GM23248 (cell line): Measurements from ENCODE around the gene RGS9. TPM values are rescaled to one million over a fixed set of nuclear protein-coding genes. Genes with fewer than 3 reads are reported as not detected.

Source experiments
- DNase-seq: peaks from one replicate; pipeline ENCODE4 v3.0.0-alpha.2; 2015
- H2AFZ ChIP-seq: fragments of 200-600 bp; sonication (generic); 2 replicates; pipeline ENCODE4 v1.6.1; 2016; ENCODE audit warnings: antibody characterized with exemption
- H3F3A ChIP-seq: fragments of 200-600 bp; sonication (generic); 2 replicates; pipeline ENCODE4 v1.6.1; 2016; ENCODE audit warnings: mild to moderate bottlenecking, antibody characterized with exemption, mixed run types; ENCODE audit not compliant: insufficient read depth
- H3K27ac ChIP-seq: fragments of 200-600 bp; sonication (generic); 2 replicates; pipeline ENCODE4 v1.5.1; 2016; ENCODE audit warnings: mild to moderate bottlenecking
- H3K27me3 ChIP-seq: fragments of 200-600 bp; sonication (generic); replicated peaks from 2 replicates; pipeline ENCODE4 v1.6.1; 2016; ENCODE audit warnings: mild to moderate bottlenecking; ENCODE audit not compliant: insufficient read depth
- H3K36me3 ChIP-seq: fragments of 200-600 bp; sonication (generic); 2 replicates; pipeline ENCODE4 v1.6.1; 2016; ENCODE audit warnings: low read depth, mild to moderate bottlenecking
- H3K4me1 ChIP-seq: fragments of 200-600 bp; sonication (generic); 2 replicates; pipeline ENCODE4 v1.6.1; 2016; ENCODE audit warnings: mild to moderate bottlenecking; ENCODE audit not compliant: insufficient read depth
- H3K4me2 ChIP-seq: fragments of 200-600 bp; sonication (generic); one replicate; pipeline ENCODE4 v1.6.1; 2016; ENCODE audit warnings: mild to moderate bottlenecking; ENCODE audit not compliant: unreplicated experiment
- H3K4me3 ChIP-seq: fragments of 200-600 bp; sonication (generic); 2 replicates; pipeline ENCODE4 v1.5.1; 2016; ENCODE audit warnings: mild to moderate bottlenecking
- H3K79me2 ChIP-seq: fragments of 200-600 bp; sonication (generic); 2 replicates; pipeline ENCODE4 v1.6.1; 2016; ENCODE audit warnings: mild to moderate bottlenecking; ENCODE audit not compliant: insufficient read depth
- H3K9ac ChIP-seq: fragments of 200-600 bp; sonication (generic); 2 replicates; pipeline ENCODE4 v1.6.1; 2016; ENCODE audit warnings: mild to moderate bottlenecking
- H3K9me2 ChIP-seq: fragments of 200-600 bp; sonication (generic); 2 replicates; pipeline ENCODE4 v1.6.1; 2016; ENCODE audit warnings: mixed run types, mild to moderate bottlenecking, moderate library complexity; ENCODE audit not compliant: insufficient read depth
- H3K9me3 ChIP-seq: fragments of 200-600 bp; sonication (generic); one replicate; pipeline ENCODE4 v1.6.1; 2017; ENCODE audit warnings: low read depth
- H4K20me1 ChIP-seq: fragments of 200-600 bp; sonication (generic); 2 replicates; pipeline ENCODE4 v1.6.0; 2016; ENCODE audit not compliant: insufficient read depth
- EZH2 ChIP-seq: fragments of 200-600 bp; sonication (generic); IDR thresholded peaks from 2 replicates; pipeline ENCODE4 v1.6.1; 2018; ENCODE audit warnings: antibody characterized with exemption, mild to moderate bottlenecking; ENCODE audit not compliant: insufficient read depth, poor library complexity, severe bottlenecking
- EZH2phosphoT487 ChIP-seq: fragments of 200-600 bp; sonication (generic); IDR thresholded peaks from 2 replicates; pipeline ENCODE4 v1.6.1; 2018; ENCODE audit warnings: antibody characterized with exemption, moderate library complexity, mild to moderate bottlenecking, low read depth; ENCODE audit not compliant: insufficient read depth
- WGBS, 2 experiments: methylation state at CpG; one replicate each; pipeline ENCODE4 v1.1.6; 2015 to 2017; ENCODE audit warnings: low lambda C conversion rate in 2 of 2, low coverage in 1 of 2; ENCODE audit errors: missing lambda C conversion rate in 2 of 2; 5-methylcytosine and 5-hydroxymethylcytosine counted together
- in situ Hi-C: fragments of 300-500 bp; cut with MboI; formaldehyde crosslinking; loops from 2 replicates; pipeline ENCODE4 v1.15.0; 2020
- polyA plus RNA-seq: library from polyadenylated mRNA; unstranded; fragments of >200 nt; fragmentation: Nextera tagmentation; extraction: Ambion mirVana; gene quantifications from 2 replicates; pipeline ENCODE4 v1.2.1, GENCODE V29; 2016
- small RNA-seq: library from RNA; depleted of rRNA; stranded (forward); fragments of <200 nt; gene quantifications from one replicate; pipeline ENCODE3, GENCODE V24; 2014; ENCODE audit warnings: low read depth, low replicate concordance
- total RNA-seq: library from RNA; depleted of rRNA; stranded (reverse); fragments of >200 nt; shearing (Covaris generic); gene quantifications from 2 replicates; pipeline ENCODE4 v1.2.3, GENCODE V29; 2014; rRNA removed

The RGS9 gene
- total and polyA plus RNA-seq, 2 experiments from 2014 or later: 0.43 TPM; not detected in 1

DNA sequence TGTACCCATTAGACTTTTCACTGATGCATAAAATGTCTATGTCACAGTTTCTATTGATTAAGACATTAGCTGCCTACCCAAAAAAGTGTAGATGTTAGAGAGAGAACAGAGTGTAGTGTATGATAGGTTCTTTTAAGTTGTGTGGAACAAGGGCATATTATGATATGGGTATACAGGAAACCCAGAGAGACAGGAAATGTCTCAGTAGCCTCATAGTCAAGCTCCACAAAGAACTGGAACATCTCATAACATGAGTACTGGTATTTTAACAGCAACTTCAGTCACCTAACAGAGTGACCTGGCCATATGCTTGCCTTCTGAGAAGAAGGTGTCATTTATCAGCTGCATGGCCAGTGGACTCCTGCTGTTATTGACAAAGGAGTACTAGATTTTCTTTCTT is 128.1 kb downstream of the RGS9 start:
- Histone ChIP-seq H3K36me3 (no peaks in the 10 kb centered on the region), H3K4me1 (peaks cover 33% of the 10 kb centered on the region), H3K9ac (no peak overlapping the region), H3K9me3 (no peaks in the 10 kb centered on the region), H3F3A (peaks cover 20% of the 10 kb centered on the region), H3K27ac (no peak overlapping the region), H3K4me2 (no peak overlapping the region), H3K27me3 (no peaks in the 10 kb centered on the region), H3K9me2 (no peaks in the 10 kb centered on the region), H3K4me3 (no peak overlapping the region), H2AFZ (no peak overlapping the region), H3K79me2 (no peaks in the 10 kb centered on the region), H4K20me1 (no peaks in the 10 kb centered on the region)
- in situ Hi-C loops: loop anchor here (25.0 kb wide), 1 partner anchor 1422 kb away; no protein-coding TSS in a partner anchor
- TF ChIP-seq EZH2 (no peak), EZH2phosphoT487 (no peak)
- no peak for DNase-seq

DNA sequence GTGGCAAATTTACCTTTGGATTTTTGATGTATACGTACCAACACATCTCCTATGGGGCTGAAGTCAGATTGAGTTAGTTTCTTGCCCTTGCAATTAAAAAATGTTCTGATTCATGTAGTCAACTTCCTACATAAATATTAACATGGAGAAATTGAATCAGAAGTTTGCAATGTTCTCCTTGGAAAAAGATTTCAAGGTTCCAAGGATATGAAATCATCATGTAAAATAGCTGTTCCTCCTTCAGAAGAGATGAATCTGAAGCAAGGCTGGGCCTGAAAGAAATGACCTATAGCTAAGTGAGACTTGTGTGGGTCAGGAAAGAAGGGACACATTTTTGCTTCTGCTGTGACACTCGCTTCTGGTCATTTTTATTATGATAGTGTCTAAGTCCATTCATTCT is 131.7 kb downstream of the RGS9 start:
- H3K27me3 ChIP-seq: no peaks in the 10 kb centered on the region
- no peaks in the 10 kb centered on the region for H3K36me3 ChIP-seq
- peaks cover 12% of the 10 kb centered on the region for H3F3A ChIP-seq
- H3K27ac ChIP-seq: peak overlapping the region; percentile 10
- H3K4me1 ChIP-seq: peaks cover 19% of the 10 kb centered on the region
- H3K9me2 ChIP-seq: no peaks in the 10 kb centered on the region
- peak overlapping the region; percentile 6 for H3K4me2 ChIP-seq
- no peaks in the 10 kb centered on the region for H3K79me2 ChIP-seq
- H4K20me1 ChIP-seq: no peaks in the 10 kb centered on the region
- H3K9me3 ChIP-seq: no peaks in the 10 kb centered on the region
- H3K9ac ChIP-seq: no peak overlapping the region
- WGBS, 2 experiments: 91 to 96% methylated on average over 2 of the region's 2 CpGs
- H3K4me3 ChIP-seq: no peak overlapping the region
- TF ChIP-seq EZH2phosphoT487 (no peak), EZH2 (no peak)
- peak; percentile 75 for DNase-seq
- in situ Hi-C loops: loop anchor here (25.0 kb wide), 1 partner anchor 1418 kb away; no protein-coding TSS in a partner anchor
- H2AFZ ChIP-seq: no peak overlapping the region

DNA sequence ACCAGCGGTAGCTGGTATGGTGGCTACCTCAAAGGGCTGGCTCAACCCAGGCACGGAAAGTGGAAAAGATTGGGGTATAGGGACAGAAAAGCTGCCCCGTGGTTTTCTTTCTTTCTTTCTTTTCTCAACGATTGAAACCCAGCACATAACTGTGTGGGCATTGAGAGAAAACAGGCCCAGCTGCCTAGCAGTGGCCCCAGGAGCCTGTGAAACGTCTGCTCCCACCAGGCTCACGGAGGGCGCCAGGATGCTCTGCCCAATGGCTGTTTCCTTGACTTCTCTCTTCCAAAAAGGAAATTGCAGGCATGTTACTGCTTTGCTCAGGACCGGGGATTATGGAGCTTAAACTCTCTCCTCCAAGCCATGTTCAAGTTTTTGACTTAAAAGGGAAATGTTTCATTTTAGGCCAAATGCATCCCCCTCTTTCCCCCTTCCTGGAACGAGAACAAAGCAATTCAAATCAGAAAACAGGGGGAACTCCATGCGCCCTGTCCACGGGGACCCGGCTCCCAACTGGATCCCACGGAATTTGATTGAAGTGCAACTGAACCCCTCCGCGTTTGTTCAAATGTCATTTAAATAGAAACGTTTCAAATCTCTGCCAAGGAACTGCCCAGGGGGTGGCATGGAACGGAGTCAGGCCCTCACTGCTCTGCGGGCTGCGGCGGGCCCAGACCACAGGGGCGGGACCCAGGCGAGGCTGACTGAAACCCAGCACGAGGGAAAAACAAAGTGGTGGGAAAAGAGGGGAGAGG is 133.5 kb downstream of the RGS9 start:
- no peak overlapping the region for H2AFZ ChIP-seq

DNA sequence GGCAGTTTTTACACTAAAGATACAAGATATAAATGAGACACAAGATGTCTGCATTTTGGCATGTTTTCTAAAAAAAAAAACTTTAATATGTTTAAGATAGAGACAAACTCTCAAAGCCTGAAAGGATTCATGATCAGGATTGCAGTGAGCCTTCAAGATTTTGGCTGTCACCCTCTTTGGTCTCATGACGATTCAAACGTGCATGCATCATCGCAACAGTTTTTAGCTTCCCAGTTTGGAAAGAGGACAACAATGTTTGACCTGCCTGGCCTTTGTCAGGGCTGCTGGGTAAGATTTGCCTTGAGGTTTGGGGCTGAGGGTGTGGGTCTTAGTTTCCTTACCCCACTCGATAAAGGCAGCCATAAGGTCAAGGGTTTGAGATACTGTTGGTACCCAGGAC is 134.1 kb downstream of the RGS9 start:
- no peaks in the 10 kb centered on the region for H4K20me1 ChIP-seq
- TF ChIP-seq EZH2phosphoT487 (no peak), EZH2 (no peak)
- peaks cover 12% of the 10 kb centered on the region for H3F3A ChIP-seq
- H3K4me1 ChIP-seq: peaks cover 19% of the 10 kb centered on the region
- H3K9me2 ChIP-seq: no peaks in the 10 kb centered on the region
- in situ Hi-C loops: loop anchor here (25.0 kb wide), 1 partner anchor 1416 kb away; no protein-coding TSS in a partner anchor
- H3K4me2 ChIP-seq: no peak overlapping the region
- no peaks in the 10 kb centered on the region for H3K9me3 ChIP-seq
- no peaks in the 10 kb centered on the region for H3K27me3 ChIP-seq
- H3K9ac ChIP-seq: no peak overlapping the region
- no peak overlapping the region for H3K27ac ChIP-seq
- H3K36me3 ChIP-seq: no peaks in the 10 kb centered on the region
- 54 to 63% methylated on average over 4 of the region's 4 CpGs for WGBS, 2 experiments
- no peak overlapping the region for H2AFZ ChIP-seq
- no peak for DNase-seq
- no peaks in the 10 kb centered on the region for H3K79me2 ChIP-seq
- H3K4me3 ChIP-seq: no peak overlapping the region

More for the DNA sequence above, 133.5 kb downstream of the RGS9 start:
- Histone ChIP-seq H3K27me3 (no peaks in the 10 kb centered on the region), H3K4me3 (no peak overlapping the region), H3K36me3 (no peaks in the 10 kb centered on the region), H3F3A (peaks cover 12% of the 10 kb centered on the region), H3K9ac (no peak overlapping the region), H4K20me1 (no peaks in the 10 kb centered on the region), H3K9me3 (no peaks in the 10 kb centered on the region), H3K9me2 (no peaks in the 10 kb centered on the region), H3K4me2 (no peak overlapping the region), H3K4me1 (peaks cover 19% of the 10 kb centered on the region), H3K79me2 (no peaks in the 10 kb centered on the region), H3K27ac (no peak overlapping the region)
- TF ChIP-seq EZH2 (no peak), EZH2phosphoT487 (no peak)
- no peak for DNase-seq
- in situ Hi-C loops: loop anchor here (25.0 kb wide), 1 partner anchor 1417 kb away; no protein-coding TSS in a partner anchor
- 74 to 76% methylated on average over 21 to 23 of the region's 23 CpGs for WGBS, 2 experiments

Small RNA genes within 50 kb of the gene (small RNA-seq; reads per million reads assigned to genes)
- gene AC060771.1: not detected

Other genes starting within 250 kb of the RGS9 start
- 3.1 and 5.6 TPM in 2 replicates for gene LRRC37A3, start 217.9 kb upstream of the RGS9 start, total RNA-seq
- gene LRRC37A3, start 217.9 kb upstream of the RGS9 start, polyA plus RNA-seq: 3.0 and 5.7 TPM in 2 replicates
- 40.6 and 41.8 TPM in 2 replicates for gene GNA13, start 80.6 kb upstream of the RGS9 start, total RNA-seq
- gene GNA13, start 80.6 kb upstream of the RGS9 start, polyA plus RNA-seq: 17.2 and 18.5 TPM in 2 replicates